Endothelial cell of umbilical vein (primary cell): ENCODE measurements around the gene FRMD4A. TPM values are rescaled to one million over a fixed set of nuclear protein-coding genes. Genes with fewer than 3 reads are reported as not detected.

Source experiments
- BruUV-seq: library from RNA; stranded (reverse); fragments of 400-500 nt; replicated peaks from 2 replicates; lab custom pipeline; 2021; lab: Mats Ljungman, UMichigan
- CTCF ChIA-PET: fragments of 300-600, 350-600 bp; sonication (Branson Sonifier 250); formaldehyde crosslinking; loops from one replicate; lab custom pipeline; 2021; ENCODE audit warnings: antibody characterized with exemption, inconsistent platforms; lab: Charles Lee
- POLR2A ChIA-PET: fragments of 300-600, 350-600 bp; sonication (Branson Sonifier 250); formaldehyde crosslinking; loops from one replicate; lab custom pipeline; 2021; ENCODE audit warnings: antibody characterized with exemption, inconsistent platforms; lab: Charles Lee
- DNase-seq: peaks from one replicate; pipeline ENCODE4 v3.0.0-alpha.2; 2011; ENCODE audit warnings: low read depth, low spot score
- FAIRE-seq: peaks from 2 replicates; lab custom pipeline; 2011; peaks lifted over from hg19 to GRCh38; lab: Jason Lieb, UNC
- H2AFZ ChIP-seq: 2 replicates; pipeline ENCODE4 v1.6.0; 2012; ENCODE audit warnings: low read depth, low read length, control low read depth, inconsistent platforms
- H3K27ac ChIP-seq: 2 replicates; pipeline ENCODE4 v1.5.1; 2011; ENCODE audit warnings: low read depth, mild to moderate bottlenecking, control low read depth, low read length, moderate library complexity; ENCODE audit not compliant: insufficient read depth
- H3K27me3 ChIP-seq, 2 experiments: 2 replicates each; pipeline versions ENCODE4 v1.6.0 to v1.6.1; 2011; ENCODE audit warnings: low read length in 2 of 2, mixed read lengths in 1 of 2; ENCODE audit not compliant: control insufficient read depth in 2 of 2, insufficient read depth in 2 of 2
- H3K36me3 ChIP-seq, 2 experiments: 2 replicates in 1 of 2; 3 replicates in 1 of 2; pipeline ENCODE4 v1.5.1; 2011; ENCODE audit warnings: low read length in 2 of 2, mild to moderate bottlenecking in 1 of 2, moderate library complexity in 1 of 2; ENCODE audit not compliant: control insufficient read depth in 2 of 2, insufficient read depth in 2 of 2; ENCODE audit errors: extremely low read depth in 1 of 2
- H3K4me1 ChIP-seq: 3 replicates; pipeline ENCODE4 v1.5.1; 2011; ENCODE audit warnings: mild to moderate bottlenecking, low read length; ENCODE audit not compliant: control insufficient read depth, insufficient read depth; ENCODE audit errors: extremely low read depth
- H3K4me2 ChIP-seq: 2 replicates; pipeline ENCODE4 v1.6.1; 2011; ENCODE audit warnings: low read length, control low read depth, mixed read lengths; ENCODE audit not compliant: insufficient read depth
- H3K4me3 ChIP-seq, 3 experiments: fragments of 200-600 bp in 1 of 3; sonication (generic), shearing (Covaris generic) in 1 of 3; replicated peaks in 1 of 3; 2 replicates each; pipeline ENCODE4 v1.5.1; 2011 to 2016; ENCODE audit warnings: control low read depth in 3 of 3, low read length in 3 of 3, mild to moderate bottlenecking in 2 of 3, inconsistent platforms in 1 of 3, low read depth in 1 of 3, moderate library complexity in 1 of 3; ENCODE audit not compliant: insufficient read depth in 1 of 3
- H3K79me2 ChIP-seq: 2 replicates; pipeline ENCODE4 v1.6.0; 2012; ENCODE audit warnings: low read length, inconsistent platforms; ENCODE audit not compliant: control insufficient read depth, insufficient read depth
- H3K9ac ChIP-seq: replicated peaks from 2 replicates; pipeline ENCODE3; 2011; ENCODE audit warnings: low read length, control low read depth; ENCODE audit not compliant: insufficient read depth; ENCODE audit errors: extremely low read depth
- H3K9me1 ChIP-seq: replicated peaks from 3 replicates; pipeline ENCODE4 v1.6.0; 2011; ENCODE audit warnings: mild to moderate bottlenecking, low read length; ENCODE audit not compliant: control insufficient read depth, insufficient read depth; ENCODE audit errors: extremely low read depth
- H3K9me3 ChIP-seq: replicated peaks from 2 replicates; pipeline ENCODE4 v1.5.1; 2012; ENCODE audit warnings: low read length, inconsistent platforms; ENCODE audit not compliant: control insufficient read depth, insufficient read depth
- H4K20me1 ChIP-seq: replicated peaks from 2 replicates; pipeline ENCODE3; 2011; ENCODE audit warnings: mild to moderate bottlenecking, low read length; ENCODE audit not compliant: control insufficient read depth, insufficient read depth; ENCODE audit errors: extremely low read depth
- CTCF ChIP-seq, 2 donors: IDR thresholded peaks; 1 replicate in 1 of 2; 2 replicates in 1 of 2; pipeline ENCODE4 v1.5.1; 2011; ENCODE audit warnings: low read length in 2 of 2, mild to moderate bottlenecking in 2 of 2, moderate library complexity in 2 of 2, control low read depth in 1 of 2, inconsistent platforms in 1 of 2, low read depth in 1 of 2; ENCODE audit not compliant: insufficient read depth in 1 of 2; ENCODE audit errors: extremely low read depth in 1 of 2
- EZH2 ChIP-seq: IDR thresholded peaks from 2 replicates; pipeline ENCODE4 v1.6.1; 2012; ENCODE audit warnings: borderline replicate concordance, low read depth, mild to moderate bottlenecking, moderate library complexity, low read length, inconsistent platforms; ENCODE audit not compliant: severe bottlenecking
- FOS ChIP-seq: IDR thresholded peaks from 2 replicates; pipeline ENCODE4 v1.6.1; 2011; ENCODE audit warnings: mild to moderate bottlenecking, low read length, moderate library complexity, borderline replicate concordance; ENCODE audit not compliant: insufficient read depth
- GATA2 ChIP-seq: IDR thresholded peaks from 2 replicates; pipeline ENCODE4 v1.7.0; 2011; ENCODE audit warnings: low read depth, mild to moderate bottlenecking, moderate library complexity, mixed read lengths, low read length; ENCODE audit not compliant: insufficient read length, insufficient read depth
- JUN ChIP-seq: IDR thresholded peaks from 2 replicates; pipeline ENCODE4 v1.6.1; 2011; ENCODE audit warnings: borderline replicate concordance, low read depth; ENCODE audit not compliant: insufficient read length, insufficient read depth
- MAX ChIP-seq: IDR thresholded peaks from 2 replicates; pipeline ENCODE4 v1.6.1; 2011; ENCODE audit not compliant: insufficient read depth, insufficient read length
- MYC ChIP-seq: IDR thresholded peaks from one replicate; pipeline ENCODE4 v1.6.1; 2011; ENCODE audit warnings: mild to moderate bottlenecking, low read depth, low read length
- POLR2A ChIP-seq: IDR thresholded peaks from 2 replicates; pipeline ENCODE4 v1.6.1; 2012; ENCODE audit warnings: low read depth, mild to moderate bottlenecking, control low read depth, low read length
- POLR2AphosphoS5 ChIP-seq: IDR thresholded peaks from 2 replicates; pipeline ENCODE4 v1.6.1; 2012; ENCODE audit warnings: low read depth, mild to moderate bottlenecking, control low read depth, low read length, moderate library complexity; ENCODE audit not compliant: insufficient read depth
- dilution Hi-C: fragments of 300-500 bp; cut with MboI; formaldehyde crosslinking; loops from one replicate; pipeline ENCODE4 v1.15.0; 2019; ENCODE audit warnings: low sequenced_read_pairs; ENCODE audit not compliant: extremely low pct_ligation_motif_present
- intact Hi-C: fragments of 100-400 bp; cut with micrococcal nuclease; formaldehyde crosslinking; loops from one replicate; pipeline ENCODE4 v1.10.0; 2022
- polyA plus RNA-seq, 4 experiments: library from polyadenylated mRNA; depleted of rRNA in 3 of 4; stranded (reverse) in 3 of 4; unstranded in 1 of 4; fragments of >200 nt; gene quantifications; 2 replicates each; pipeline versions ENCODE4 v1.2.1 to v1.2.3, GENCODE V29; 2011 to 2012; ENCODE audit warnings: missing spikeins in 1 of 4
- total RNA-seq: library from RNA; stranded (reverse); gene quantifications from 2 replicates; pipeline ENCODE4 v1.2.3, GENCODE V29; 2021

FRMD4A gene
- total and polyA plus RNA-seq, 2 donors (not counting 3 experiments of a cell fraction or from before 2014, with no cell fraction given), result 123 to 148 TPM

GRCh38 chr10:13725594-13725993, 605.1 kb downstream of the FRMD4A start:
- DNase-seq, result no peak
- Histone ChIP-seq H4K20me1 (no peaks in the 10 kb centered on the region), H3K36me3 (peaks cover 14 to 18% of the 10 kb centered on the region in 2 experiments), H3K9ac (no peak overlapping the region), H3K9me1 (no peaks in the 10 kb centered on the region), H3K4me1 (no peaks in the 10 kb centered on the region), H3K79me2 (no peaks in the 10 kb centered on the region), H3K4me2 (no peak overlapping the region), H3K27ac (no peak overlapping the region), H3K27me3 (no peaks in the 10 kb centered on the region), H3K4me3 (no peak overlapping the region), H3K9me3 (no peaks in the 10 kb centered on the region), H2AFZ (no peak overlapping the region)
- CTCF ChIA-PET, result no interaction called here
- TF ChIP-seq JUN (no peak), EZH2 (no peak), POLR2A (no peak), FOS (no peak), CTCF (IDR thresholded peaks at IDR 0.05; ENCODE audit: extremely low read depth in 1 of 2, insufficient read depth in 1 of 2, low read depth in 1 of 2, low read length in 2 of 2) (no peak), GATA2 (no peak), MYC (no peak), POLR2AphosphoS5 (no peak), MAX (no peak)
- POLR2A ChIA-PET, result no interaction called here
- dilution Hi-C loops, result no loop called here
- intact Hi-C loops, result no loop called here
- FAIRE-seq, result no peak
- BruUV-seq, result no TSS peak
